Stimulated activated CD8-positive, alpha-beta memory T cell treated with anti-CD3 and anti-CD28 coated beads, Interleukin-15, amount 100 ng/mL, for 4 hours (primary cell): Measurements from ENCODE around the gene ATP2C2.
"Not testable (repeated sequence)": the region's sequence is repeated elsewhere in the genome, so short reads cannot be mapped to it uniquely, and the experiment has no call there.

ENCODE experiments used
- DNase-seq, 2 donors: peaks; one replicate each; pipeline ENCODE4 v3.0.0-alpha.2; 2020; ENCODE audit warnings: low read depth in 2 of 2

The ATP2C2 gene

DNA sequence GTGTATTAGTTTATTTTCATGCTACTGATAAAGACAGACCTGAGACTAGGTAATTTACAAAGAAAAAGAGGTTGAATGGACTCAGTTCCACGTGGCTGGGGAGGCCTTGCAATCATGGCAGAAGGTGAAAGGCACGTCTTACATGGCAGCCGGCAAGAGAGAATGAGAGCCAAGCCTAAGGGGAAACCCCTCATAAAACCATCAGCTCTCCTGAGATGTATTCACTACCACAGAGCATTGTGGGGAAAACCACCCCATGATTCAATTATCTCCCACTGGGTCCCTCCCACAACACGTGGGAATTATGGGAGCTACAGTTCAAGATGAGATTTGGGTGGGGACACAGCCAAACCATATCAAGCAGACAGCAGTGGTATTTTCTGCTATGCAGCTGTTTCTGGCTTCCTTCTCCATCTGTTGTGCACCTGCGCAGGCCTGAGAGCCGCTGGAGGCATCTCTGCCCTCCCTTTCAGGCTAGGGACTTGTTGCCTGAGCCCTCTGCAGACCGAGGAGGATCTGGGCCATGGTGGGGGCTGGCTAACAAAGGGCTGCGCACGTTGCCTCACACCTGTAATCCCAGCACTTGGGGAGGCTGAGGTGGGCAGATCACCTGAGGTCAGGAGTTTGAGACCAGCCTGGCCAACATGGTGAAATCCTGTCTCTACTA is 82.8 kb downstream of the ATP2C2 start:
- not testable (repeated sequence) for DNase-seq

- no peak for DNase-seq
Measured at GRCh38 chr16:84451781-84452180, 83.4 kb downstream of the ATP2C2 start.

DNA sequence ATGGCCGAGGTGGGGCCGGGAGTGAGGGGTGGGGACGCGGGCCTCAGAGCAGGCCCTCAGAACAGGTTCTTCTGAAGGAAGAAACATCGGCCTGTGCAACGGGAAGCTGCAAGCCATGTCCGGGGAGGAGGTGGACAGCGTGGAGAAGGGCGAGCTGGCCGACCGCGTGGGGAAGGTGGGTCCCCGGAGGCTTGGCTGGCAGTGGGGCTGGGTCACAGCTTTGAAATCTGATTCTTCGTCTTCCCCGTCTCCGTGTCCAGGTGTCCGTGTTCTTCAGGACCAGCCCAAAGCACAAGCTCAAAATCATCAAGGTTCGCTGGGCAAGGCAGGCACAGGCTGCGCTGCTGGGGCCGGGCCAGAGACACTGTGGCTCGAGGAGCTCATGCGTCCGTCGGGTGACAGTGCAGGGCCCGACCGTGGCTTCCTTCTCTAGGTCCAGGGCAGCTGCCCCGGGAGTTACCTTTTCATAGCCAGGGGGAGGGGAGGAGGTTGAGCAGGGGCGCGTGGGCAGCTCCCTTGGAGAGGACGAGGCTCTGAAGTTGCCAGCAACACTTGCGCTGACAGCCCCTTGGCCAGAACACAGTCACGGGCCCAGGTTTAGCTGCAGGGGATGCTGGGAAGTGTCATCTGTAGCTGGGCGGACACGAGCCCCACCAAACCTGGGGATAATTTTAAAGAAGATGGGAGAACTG is 84.9 kb downstream of the ATP2C2 start:
- DNase-seq = no peak

GRCh38 chr16:84454611-84455010 is 86.3 kb downstream of the ATP2C2 start:
- DNase-seq = no peak

DNA sequence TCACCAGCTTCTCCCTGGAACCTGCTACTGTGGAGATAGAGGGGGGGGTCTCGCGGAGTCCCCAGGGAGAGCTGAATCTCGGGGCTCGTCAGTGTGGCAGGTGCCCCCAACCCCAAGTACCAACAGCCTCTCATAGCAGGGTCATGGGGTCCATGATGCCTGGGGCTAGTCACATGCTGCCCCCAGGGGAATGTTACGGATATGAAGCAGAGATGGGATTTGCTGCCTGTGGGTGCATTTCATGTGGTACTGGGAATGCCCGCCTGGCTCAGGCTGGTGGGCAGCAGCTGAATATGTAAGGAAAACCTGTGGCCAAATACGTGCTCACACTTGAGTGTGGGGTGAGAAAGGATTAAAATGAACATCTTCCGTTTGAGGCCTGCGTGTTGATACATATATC is 86.7 kb downstream of the ATP2C2 start:
- DNase-seq = no peak

DNA sequence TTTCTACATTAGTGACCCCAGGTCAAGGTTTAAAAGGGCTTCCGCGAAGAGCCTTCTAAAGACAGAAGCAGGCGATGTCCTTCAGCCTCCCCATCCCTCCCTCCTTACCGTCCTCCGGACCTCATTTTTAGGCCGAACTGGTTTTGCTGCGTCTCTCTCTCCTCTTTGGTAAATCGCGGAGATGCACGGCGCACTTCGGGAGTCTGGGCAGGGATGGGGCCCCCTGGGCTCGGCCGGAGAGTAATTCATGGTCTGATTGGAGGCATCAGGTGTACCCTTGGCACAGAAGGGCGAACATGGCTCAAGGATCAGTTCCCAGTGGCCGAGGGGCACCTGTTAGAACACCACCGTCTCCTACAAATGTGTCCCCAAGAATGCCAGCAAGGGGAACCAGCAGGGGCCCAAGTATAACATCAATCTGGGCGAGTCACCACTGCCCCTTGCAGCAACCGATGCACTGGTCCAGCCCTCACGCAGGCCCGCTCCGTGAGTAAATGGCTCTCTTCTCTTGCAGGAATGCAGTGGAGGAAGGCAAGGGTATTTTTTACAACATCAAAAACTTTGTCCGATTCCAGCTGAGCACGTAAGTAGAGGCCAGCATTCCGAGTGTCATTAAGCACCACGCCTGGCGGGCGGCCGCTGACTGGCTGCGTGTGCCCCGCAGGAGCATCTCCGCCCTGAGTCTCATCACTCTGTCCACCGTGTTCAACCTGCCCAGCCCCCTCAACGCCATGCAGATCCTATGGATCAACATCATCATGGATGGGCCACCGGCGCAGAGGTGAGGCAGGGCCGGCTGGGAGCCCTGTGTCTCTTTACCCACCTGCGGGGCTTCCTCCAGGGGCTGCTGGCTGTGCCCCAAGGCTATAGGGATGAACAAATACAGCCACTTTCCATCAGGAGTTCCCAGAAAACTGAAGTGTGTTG is 90.5 kb downstream of the ATP2C2 start:
- DNase-seq = no peak

GRCh38 chr16:84459533-84459894 is 91.2 kb downstream of the ATP2C2 start:
- DNase-seq = no peak

DNA sequence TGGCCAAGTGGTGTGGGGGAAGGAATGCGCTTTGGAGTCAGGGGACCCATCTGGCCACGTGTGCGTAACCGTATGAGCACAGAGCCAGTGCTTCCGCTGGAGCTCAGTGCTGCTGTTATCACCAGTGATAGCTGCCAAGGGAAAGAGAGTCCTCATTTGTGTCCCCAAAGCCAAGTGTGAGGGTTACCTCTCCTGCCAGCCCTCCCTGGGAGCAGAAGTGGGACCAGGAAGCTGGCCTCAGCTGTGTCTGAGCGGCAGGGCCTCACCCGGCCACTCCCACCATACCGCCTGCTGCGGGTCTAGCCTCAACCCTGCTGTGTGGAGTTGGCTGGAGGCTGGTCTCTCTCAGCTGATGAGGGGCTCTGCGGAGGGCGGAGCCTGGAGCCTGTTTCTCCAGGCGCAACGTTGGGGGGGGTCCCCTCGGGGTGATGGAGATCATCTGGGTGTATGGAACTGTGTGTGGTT is 91.6 kb downstream of the ATP2C2 start:
- DNase-seq = no peak

DNA sequence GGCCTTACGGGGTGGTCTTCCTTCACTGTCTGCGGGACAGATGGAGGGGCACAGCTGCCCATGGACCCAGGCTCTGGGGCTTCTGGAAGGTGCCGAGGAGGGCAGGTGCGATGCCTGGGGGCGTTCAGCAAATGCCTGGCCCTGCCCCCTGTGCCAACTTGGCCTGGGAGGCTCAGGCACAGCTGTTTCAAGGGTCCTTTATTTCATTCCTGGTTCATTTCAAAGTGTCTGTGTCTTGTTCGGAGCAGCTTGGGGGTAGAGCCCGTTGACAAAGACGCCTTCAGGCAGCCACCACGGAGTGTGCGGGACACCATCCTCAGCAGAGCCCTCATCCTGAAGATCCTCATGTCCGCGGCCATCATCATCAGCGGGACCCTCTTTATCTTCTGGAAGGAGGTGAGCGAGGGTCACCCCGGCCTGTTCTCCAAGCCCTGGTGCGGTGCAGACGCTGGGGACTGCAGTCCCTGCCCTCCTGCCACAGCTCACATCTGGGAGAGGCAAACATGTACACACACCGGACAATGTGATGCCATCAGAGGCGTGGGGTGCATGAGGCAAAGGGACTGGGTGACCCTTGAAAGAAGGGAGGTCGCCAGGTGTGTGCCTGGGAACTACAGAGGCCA is 92.2 kb downstream of the ATP2C2 start:
- no peak for DNase-seq

- no peak for DNase-seq
Measured at GRCh38 chr16:84461029-84461412, 92.7 kb downstream of the ATP2C2 start.

DNA sequence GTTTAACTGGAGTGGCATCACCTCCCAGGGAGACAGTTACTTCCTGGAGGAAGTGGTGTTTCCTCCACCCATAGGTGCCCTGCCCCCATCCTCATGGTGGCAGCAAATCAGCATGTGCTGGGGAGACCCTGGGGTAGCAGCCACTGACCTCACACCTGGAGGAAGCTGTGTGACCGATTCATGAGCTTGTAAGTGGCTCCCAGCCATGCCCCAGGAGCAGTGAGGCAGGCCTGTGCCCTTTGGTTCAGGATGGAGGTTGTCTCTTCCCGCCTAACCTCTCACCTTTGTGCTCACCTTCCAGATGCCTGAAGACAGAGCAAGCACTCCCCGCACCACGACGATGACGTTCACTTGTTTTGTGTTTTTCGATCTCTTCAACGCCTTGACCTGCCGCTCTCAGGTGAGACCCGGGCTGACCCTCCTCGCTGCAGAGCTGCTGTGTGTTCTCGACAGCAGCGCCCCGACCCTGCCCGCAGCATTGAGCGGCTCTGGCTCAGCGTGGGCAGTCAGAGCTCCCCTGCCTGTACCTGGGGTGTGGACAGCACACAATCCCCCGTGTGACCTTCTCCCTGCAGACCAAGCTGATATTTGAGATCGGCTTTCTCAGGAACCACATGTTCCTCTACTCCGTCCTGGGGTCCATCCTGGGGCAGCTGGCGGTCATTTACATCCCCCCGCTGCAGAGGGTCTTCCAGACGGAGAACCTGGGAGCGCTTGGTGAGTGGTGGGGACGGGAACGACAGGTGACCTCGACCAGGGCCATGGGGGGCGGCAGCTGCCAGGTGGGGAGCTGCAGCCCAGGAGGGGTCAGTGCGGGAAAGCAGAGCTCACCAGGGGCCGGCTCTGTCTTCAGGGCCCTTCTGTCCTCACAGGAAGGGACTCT is 93.3 kb downstream of the ATP2C2 start:
- no peak for DNase-seq

DNA sequence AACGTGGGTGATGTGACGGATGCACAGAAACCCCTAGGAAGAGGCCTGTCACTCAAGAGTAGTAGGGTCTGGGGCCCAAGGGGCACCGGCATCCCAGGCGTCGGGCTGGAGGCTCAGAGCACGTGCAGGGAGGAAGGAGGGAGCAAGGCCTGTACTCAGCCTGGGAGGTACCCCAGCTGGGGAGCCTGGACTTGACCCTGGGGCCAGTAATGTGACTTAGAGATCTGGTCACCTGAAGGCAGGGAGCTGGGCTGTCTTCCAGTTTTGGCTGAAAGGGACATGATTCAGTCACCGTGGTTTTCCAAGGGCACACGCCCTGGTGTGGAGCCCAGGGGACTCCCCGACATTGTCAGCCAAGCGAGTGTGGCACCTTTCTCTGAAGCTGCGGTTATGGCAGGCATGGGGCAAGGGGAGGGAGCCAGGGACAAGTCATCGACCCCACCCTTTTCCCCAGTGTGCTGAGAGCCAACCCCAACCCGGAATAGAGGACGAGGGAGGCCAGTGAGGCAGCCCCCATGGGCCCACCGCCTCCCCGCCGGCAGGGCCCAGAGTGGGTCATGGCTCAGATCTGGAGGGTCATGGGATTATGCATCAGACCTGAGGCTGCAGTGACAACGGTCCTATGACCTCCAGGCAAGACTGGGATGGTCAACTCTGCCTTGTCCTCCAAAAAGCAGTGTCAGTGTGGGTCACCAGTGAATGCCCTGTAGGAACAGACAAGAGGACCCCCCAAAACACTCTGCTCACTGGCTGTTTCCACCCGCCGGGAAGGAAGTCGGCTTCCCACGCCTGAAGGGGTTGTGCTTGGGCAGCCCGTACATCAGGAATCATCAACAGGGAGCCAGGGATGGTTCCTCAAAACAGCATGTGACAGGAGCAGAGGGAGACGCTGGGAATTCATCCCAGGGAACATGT is 94.2 kb downstream of the ATP2C2 start:
- DNase-seq = no peak

- DNase-seq = no peak
Measured at GRCh38 chr16:84463221-84463620, 94.9 kb downstream of the ATP2C2 start.

- no peak for DNase-seq
Measured at GRCh38 chr16:84464116-84464515, 95.8 kb downstream of the ATP2C2 start.

GRCh38 chr16:84465154-84465553 is 96.8 kb downstream of the ATP2C2 start:
- no peak for DNase-seq

DNA sequence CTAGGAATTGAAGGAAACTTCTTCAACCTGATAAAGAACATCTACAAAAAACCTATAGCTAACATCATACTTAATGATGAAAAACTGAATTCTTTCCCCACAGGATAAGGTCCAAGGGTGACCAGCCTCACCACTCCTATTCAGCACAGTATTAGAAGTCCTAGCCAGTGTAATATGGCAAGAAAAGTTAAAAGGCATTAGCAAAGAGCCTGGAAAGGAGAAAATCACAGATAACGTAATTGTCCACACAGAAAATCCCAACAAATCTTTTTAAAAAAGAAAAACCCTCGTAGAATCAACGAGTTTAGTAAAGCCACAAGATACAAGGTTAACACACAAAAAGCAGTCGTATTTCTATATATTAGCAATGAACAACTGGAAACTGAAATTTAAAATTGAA is 98.4 kb downstream of the ATP2C2 start:
- no peak for DNase-seq

GRCh38 chr16:84467256-84467655 is 98.9 kb downstream of the ATP2C2 start:
- DNase-seq = no peak

- no peak for DNase-seq
Measured at GRCh38 chr16:84467709-84468108, 99.4 kb downstream of the ATP2C2 start.

- DNase-seq = no peak
Measured at GRCh38 chr16:84471316-84471715, 103.0 kb downstream of the ATP2C2 start.

GRCh38 chr16:84471966-84472365 is 103.6 kb downstream of the ATP2C2 start:
- DNase-seq = no peak
